Astrocyte (in vitro differentiated cells and primary cell): ENCODE measurements around the gene COL19A1. TPM values are rescaled to one million over a fixed set of nuclear protein-coding genes. Genes with fewer than 3 reads are reported as not detected.

Source experiments
- DNase-seq: peaks from one replicate; pipeline ENCODE4 v3.0.0-alpha.2; 2010; ENCODE audit warnings: low read depth
- FAIRE-seq: peaks from 2 replicates; lab custom pipeline; 2011; peaks lifted over from hg19 to GRCh38; lab: Jason Lieb, UNC
- H2AFZ ChIP-seq: 2 replicates; pipeline ENCODE4 v1.6.0; 2012; ENCODE audit warnings: low read depth, low read length, inconsistent platforms
- H3K27ac ChIP-seq: 2 replicates; pipeline ENCODE4 v1.5.1; 2011; ENCODE audit warnings: low read depth, low read length, inconsistent platforms
- H3K27me3 ChIP-seq: 2 replicates; pipeline ENCODE4 v1.6.0; 2011; ENCODE audit warnings: low read length, inconsistent platforms; ENCODE audit not compliant: insufficient read depth
- H3K36me3 ChIP-seq: 2 replicates; pipeline ENCODE4 v1.5.1; 2011; ENCODE audit warnings: low read length, inconsistent platforms; ENCODE audit not compliant: insufficient read depth
- H3K4me1 ChIP-seq: 2 replicates; pipeline ENCODE4 v1.5.1; 2011; ENCODE audit warnings: low read length, inconsistent platforms; ENCODE audit not compliant: insufficient read depth
- H3K4me2 ChIP-seq: 2 replicates; pipeline ENCODE4 v1.6.0; 2012; ENCODE audit warnings: low read length, inconsistent platforms
- H3K4me3 ChIP-seq: 2 replicates; pipeline ENCODE4 v1.5.1; 2011; ENCODE audit warnings: low read depth, mild to moderate bottlenecking, low read length, inconsistent platforms; ENCODE audit not compliant: insufficient read depth
- H3K79me2 ChIP-seq: 2 replicates; pipeline ENCODE4 v1.6.0; 2012; ENCODE audit warnings: mild to moderate bottlenecking, low read length, inconsistent platforms; ENCODE audit not compliant: insufficient read depth
- H3K9ac ChIP-seq: 2 replicates; pipeline ENCODE4 v1.6.0; 2012; ENCODE audit warnings: mild to moderate bottlenecking, low read length, inconsistent platforms
- H3K9me3 ChIP-seq: 2 replicates; pipeline ENCODE4 v1.5.1; 2012; ENCODE audit warnings: low read depth, mild to moderate bottlenecking, low read length, inconsistent platforms; ENCODE audit not compliant: insufficient read depth
- H4K20me1 ChIP-seq: 2 replicates; pipeline ENCODE4 v1.6.0; 2012; ENCODE audit warnings: low read length, inconsistent platforms; ENCODE audit not compliant: insufficient read depth
- H3K27ac Mint-ChIP-seq: one replicate; pipeline ENCODE4 v1.8.0; 2021; ENCODE audit warnings: mild to moderate bottlenecking, mixed read lengths; ENCODE audit not compliant: unreplicated experiment
- H3K27me3 Mint-ChIP-seq: one replicate; pipeline ENCODE4 v1.8.0; 2021; ENCODE audit warnings: low read depth, mixed read lengths; ENCODE audit not compliant: unreplicated experiment
- H3K36me3 Mint-ChIP-seq: one replicate; pipeline ENCODE4 v1.8.0; 2021; ENCODE audit warnings: low read depth, mixed read lengths; ENCODE audit not compliant: unreplicated experiment
- H3K4me1 Mint-ChIP-seq: one replicate; pipeline ENCODE4 v1.8.0; 2021; ENCODE audit warnings: low read depth, mixed read lengths; ENCODE audit not compliant: unreplicated experiment
- H3K4me3 Mint-ChIP-seq: one replicate; pipeline ENCODE4 v1.8.0; 2021; ENCODE audit warnings: mild to moderate bottlenecking, moderate library complexity, mixed read lengths; ENCODE audit not compliant: unreplicated experiment
- H3K9me3 Mint-ChIP-seq: one replicate; pipeline ENCODE4 v1.8.0; 2021; ENCODE audit warnings: mild to moderate bottlenecking, mixed read lengths; ENCODE audit not compliant: unreplicated experiment
- EZH2 ChIP-seq: IDR thresholded peaks from 2 replicates; pipeline ENCODE4 v1.6.1; 2012; ENCODE audit warnings: mild to moderate bottlenecking, low read length, inconsistent platforms; ENCODE audit not compliant: insufficient read depth
- total RNA-seq: library from RNA; stranded (reverse); gene quantifications from 2 replicates; pipeline ENCODE4 v1.2.1, GENCODE V29; 2021
- TF ChIP-seq, protein P1 (sequence below): IDR thresholded peaks from 2 replicates; pipeline ENCODE4 v1.5.1; 2011; ENCODE audit warnings: low read depth, mild to moderate bottlenecking, inconsistent platforms, low read length, moderate library complexity; ENCODE audit not compliant: insufficient read depth

COL19A1 gene
- total RNA-seq, 1 donor from 2014 or later = 0.18 TPM

GRCh38 chr6:69884231-69884630, 17.9 kb downstream of the COL19A1 start:
- Mint-ChIP-seq H3K27ac (no peak overlapping the region), H3K9me3 (peaks cover under 1% of the 10 kb centered on the region), H3K36me3 (no peaks in the 10 kb centered on the region), H3K4me1 (no peaks in the 10 kb centered on the region), H3K27me3 (no peaks in the 10 kb centered on the region), H3K4me3 (no peak overlapping the region)
- no peaks in the 10 kb centered on the region for H3K4me1 ChIP-seq
- H3K27me3 ChIP-seq = no peaks in the 10 kb centered on the region
- H3K36me3 ChIP-seq = no peaks in the 10 kb centered on the region
- H3K27ac ChIP-seq = no peak overlapping the region
- no peak overlapping the region for H3K4me3 ChIP-seq
- FAIRE-seq (no peak), DNase-seq (no peak)
- H3K9ac ChIP-seq = no peak overlapping the region
- no peaks in the 10 kb centered on the region for H3K79me2 ChIP-seq
- no peaks in the 10 kb centered on the region for H4K20me1 ChIP-seq
- TF ChIP-seq, protein P1, sequence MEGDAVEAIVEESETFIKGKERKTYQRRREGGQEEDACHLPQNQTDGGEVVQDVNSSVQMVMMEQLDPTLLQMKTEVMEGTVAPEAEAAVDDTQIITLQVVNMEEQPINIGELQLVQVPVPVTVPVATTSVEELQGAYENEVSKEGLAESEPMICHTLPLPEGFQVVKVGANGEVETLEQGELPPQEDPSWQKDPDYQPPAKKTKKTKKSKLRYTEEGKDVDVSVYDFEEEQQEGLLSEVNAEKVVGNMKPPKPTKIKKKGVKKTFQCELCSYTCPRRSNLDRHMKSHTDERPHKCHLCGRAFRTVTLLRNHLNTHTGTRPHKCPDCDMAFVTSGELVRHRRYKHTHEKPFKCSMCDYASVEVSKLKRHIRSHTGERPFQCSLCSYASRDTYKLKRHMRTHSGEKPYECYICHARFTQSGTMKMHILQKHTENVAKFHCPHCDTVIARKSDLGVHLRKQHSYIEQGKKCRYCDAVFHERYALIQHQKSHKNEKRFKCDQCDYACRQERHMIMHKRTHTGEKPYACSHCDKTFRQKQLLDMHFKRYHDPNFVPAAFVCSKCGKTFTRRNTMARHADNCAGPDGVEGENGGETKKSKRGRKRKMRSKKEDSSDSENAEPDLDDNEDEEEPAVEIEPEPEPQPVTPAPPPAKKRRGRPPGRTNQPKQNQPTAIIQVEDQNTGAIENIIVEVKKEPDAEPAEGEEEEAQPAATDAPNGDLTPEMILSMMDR = no peak
- no peak for TF ChIP-seq EZH2
- no peak overlapping the region for H3K4me2 ChIP-seq
- no peak overlapping the region for H2AFZ ChIP-seq
- no peaks in the 10 kb centered on the region for H3K9me3 ChIP-seq

- Mint-ChIP-seq H3K36me3 (no peaks in the 10 kb centered on the region), H3K27me3 (no peaks in the 10 kb centered on the region), H3K4me3 (no peak overlapping the region), H3K27ac (no peak overlapping the region), H3K4me1 (no peaks in the 10 kb centered on the region), H3K9me3 (peaks cover 7% of the 10 kb centered on the region)
- Histone ChIP-seq H3K79me2 (no peaks in the 10 kb centered on the region), H3K27me3 (no peaks in the 10 kb centered on the region), H4K20me1 (no peaks in the 10 kb centered on the region), H3K27ac (no peak overlapping the region), H3K4me1 (no peaks in the 10 kb centered on the region), H3K4me2 (no peak overlapping the region), H3K4me3 (no peak overlapping the region), H3K9ac (no peak overlapping the region), H3K36me3 (no peaks in the 10 kb centered on the region), H3K9me3 (no peaks in the 10 kb centered on the region), H2AFZ (no peak overlapping the region)
- FAIRE-seq (no peak), DNase-seq (no peak)
- TF ChIP-seq, protein P1 = no peak
- TF ChIP-seq EZH2 = no peak
These were observed 20.7 kb downstream of the COL19A1 start for GRCh38 chr6:69887026-69887425.

- no peak overlapping the region for H2AFZ ChIP-seq
- Mint-ChIP-seq H3K27ac (no peak overlapping the region), H3K4me1 (peaks cover 3% of the 10 kb centered on the region), H3K36me3 (no peaks in the 10 kb centered on the region), H3K9me3 (peaks cover 7% of the 10 kb centered on the region), H3K4me3 (no peak overlapping the region), H3K27me3 (no peaks in the 10 kb centered on the region)
- FAIRE-seq = no peak
- no peaks in the 10 kb centered on the region for H3K9me3 ChIP-seq
- TF ChIP-seq, protein P1 = no peak
- TF ChIP-seq EZH2 = no peak
- no peak overlapping the region for H3K9ac ChIP-seq
- no peaks in the 10 kb centered on the region for H3K4me1 ChIP-seq
- DNase-seq = no peak
- H4K20me1 ChIP-seq = no peaks in the 10 kb centered on the region
- no peak overlapping the region for H3K4me2 ChIP-seq
- H3K79me2 ChIP-seq = no peaks in the 10 kb centered on the region
- no peaks in the 10 kb centered on the region for H3K27me3 ChIP-seq
- H3K4me3 ChIP-seq = no peak overlapping the region
- no peaks in the 10 kb centered on the region for H3K36me3 ChIP-seq
- no peak overlapping the region for H3K27ac ChIP-seq
These were observed 21.5 kb downstream of the COL19A1 start for GRCh38 chr6:69887714-69888345.
